GM19043 (cell line): Measurements from ENCODE around the gene SAMD4A.

Experiments used
- ATAC-seq: cut with Tn5 transposase; IDR thresholded peaks from one replicate; pipeline ENCODE4 v1.9.1; 2021; ENCODE audit warnings: low read depth; ENCODE audit not compliant: unreplicated experiment

SAMD4A gene

GRCh38 chr14:54698966-54699530 lies 132.1 kb downstream of the SAMD4A start:
- no peak for ATAC-seq

- no peak for ATAC-seq
These were observed 132.8 kb downstream of the SAMD4A start for GRCh38 chr14:54699735-54700134.

- ATAC-seq: no peak
These were observed 133.8 kb downstream of the SAMD4A start for GRCh38 chr14:54700717-54701116.

GRCh38 chr14:54702014-54702491 lies 135.1 kb downstream of the SAMD4A start:
- ATAC-seq: no peak

- ATAC-seq: no peak
These were observed 135.6 kb downstream of the SAMD4A start for GRCh38 chr14:54702492-54702891.

- no peak for ATAC-seq
These were observed 136.2 kb downstream of the SAMD4A start for GRCh38 chr14:54703082-54703481.

- no peak for ATAC-seq
These were observed 136.8 kb downstream of the SAMD4A start for GRCh38 chr14:54703724-54704123.

GRCh38 chr14:54704768-54705167 lies 137.8 kb downstream of the SAMD4A start:
- no peak for ATAC-seq

GRCh38 chr14:54706769-54707168 lies 139.8 kb downstream of the SAMD4A start:
- ATAC-seq: no peak

- ATAC-seq: no peak
These were observed 141.2 kb downstream of the SAMD4A start for GRCh38 chr14:54708161-54708560.

GRCh38 chr14:54708982-54709381 lies 142.1 kb downstream of the SAMD4A start:
- ATAC-seq: no peak

- peak; percentile 79 for ATAC-seq
These were observed 142.5 kb downstream of the SAMD4A start for GRCh38 chr14:54709444-54709843.

GRCh38 chr14:54709867-54710266 lies 142.9 kb downstream of the SAMD4A start:
- no peak for ATAC-seq

- ATAC-seq: no peak
These were observed 144.4 kb downstream of the SAMD4A start for GRCh38 chr14:54711312-54711711.

- ATAC-seq: no peak
These were observed 145.0 kb downstream of the SAMD4A start for GRCh38 chr14:54711812-54712464.

GRCh38 chr14:54712465-54713200 lies 145.7 kb downstream of the SAMD4A start:
- no peak for ATAC-seq

GRCh38 chr14:54713379-54713778 lies 146.5 kb downstream of the SAMD4A start:
- no peak for ATAC-seq

GRCh38 chr14:54715239-54715638 lies 148.3 kb downstream of the SAMD4A start:
- no peak for ATAC-seq

GRCh38 chr14:54715811-54716210 lies 148.9 kb downstream of the SAMD4A start:
- no peak for ATAC-seq

- no peak for ATAC-seq
These were observed 149.9 kb downstream of the SAMD4A start for GRCh38 chr14:54716862-54717261.

GRCh38 chr14:54718046-54718445 lies 151.1 kb downstream of the SAMD4A start:
- no peak for ATAC-seq

- no peak for ATAC-seq
These were observed 152.5 kb downstream of the SAMD4A start for GRCh38 chr14:54719406-54719805.
